ENCODE results near the gene IGFBP5.

DNA sequence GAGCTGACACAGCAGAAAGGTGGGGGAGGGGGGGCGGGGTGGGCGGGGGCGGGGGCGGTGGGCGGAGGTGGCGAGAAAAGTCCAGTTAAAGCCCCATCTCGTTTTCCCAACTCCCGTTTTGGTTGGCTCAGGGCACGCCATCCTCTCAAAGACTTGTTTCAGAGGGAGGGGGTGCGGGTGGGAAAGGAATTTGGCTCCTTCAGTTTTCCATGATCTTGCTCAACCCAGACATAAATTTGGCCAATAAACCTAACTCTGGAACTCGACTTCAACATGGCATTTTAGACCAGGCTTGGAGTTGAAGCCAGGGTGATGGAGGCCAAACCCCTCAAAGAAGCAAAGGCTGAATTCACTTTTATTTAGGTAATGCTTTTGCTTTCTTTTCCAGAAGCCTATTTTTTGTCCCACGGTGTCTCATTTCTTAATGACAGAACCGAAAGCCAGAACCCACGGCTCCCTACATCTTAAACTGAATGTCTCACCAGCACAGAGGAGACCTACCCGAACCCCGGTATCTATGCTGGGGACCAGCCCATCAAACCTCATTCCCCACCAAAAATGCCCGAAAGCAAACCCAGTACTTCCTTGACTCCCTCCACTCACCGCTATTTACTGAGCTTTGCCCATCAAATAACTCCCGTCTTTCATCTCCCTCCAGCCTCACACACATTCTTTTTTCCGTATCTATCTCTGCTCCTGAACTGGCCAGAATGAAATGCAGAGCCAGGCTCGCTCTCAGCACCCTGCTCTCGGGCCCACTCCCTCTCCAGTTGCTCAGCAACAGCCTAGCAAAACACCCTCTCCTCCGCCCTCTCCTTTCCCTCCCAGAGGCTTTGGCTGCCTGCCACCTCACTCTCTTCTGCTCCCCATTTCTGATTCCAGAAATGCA lies 4.3 kb downstream of the IGFBP5 start:
- TF ChIP-seq, protein P1, sequence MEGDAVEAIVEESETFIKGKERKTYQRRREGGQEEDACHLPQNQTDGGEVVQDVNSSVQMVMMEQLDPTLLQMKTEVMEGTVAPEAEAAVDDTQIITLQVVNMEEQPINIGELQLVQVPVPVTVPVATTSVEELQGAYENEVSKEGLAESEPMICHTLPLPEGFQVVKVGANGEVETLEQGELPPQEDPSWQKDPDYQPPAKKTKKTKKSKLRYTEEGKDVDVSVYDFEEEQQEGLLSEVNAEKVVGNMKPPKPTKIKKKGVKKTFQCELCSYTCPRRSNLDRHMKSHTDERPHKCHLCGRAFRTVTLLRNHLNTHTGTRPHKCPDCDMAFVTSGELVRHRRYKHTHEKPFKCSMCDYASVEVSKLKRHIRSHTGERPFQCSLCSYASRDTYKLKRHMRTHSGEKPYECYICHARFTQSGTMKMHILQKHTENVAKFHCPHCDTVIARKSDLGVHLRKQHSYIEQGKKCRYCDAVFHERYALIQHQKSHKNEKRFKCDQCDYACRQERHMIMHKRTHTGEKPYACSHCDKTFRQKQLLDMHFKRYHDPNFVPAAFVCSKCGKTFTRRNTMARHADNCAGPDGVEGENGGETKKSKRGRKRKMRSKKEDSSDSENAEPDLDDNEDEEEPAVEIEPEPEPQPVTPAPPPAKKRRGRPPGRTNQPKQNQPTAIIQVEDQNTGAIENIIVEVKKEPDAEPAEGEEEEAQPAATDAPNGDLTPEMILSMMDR (IDR thresholded peaks at IDR 0.05 in 2 of 3, conservative IDR thresholded peaks at IDR 0.05 in 1 of 3; ENCODE audit: control insufficient read depth in 2 of 3, extremely low read depth in 1 of 3, insufficient read depth in 1 of 3, low read depth in 3 of 3, low read length in 3 of 3), result no peak
- TF ChIP-seq EZH2 (IDR thresholded peaks at IDR 0.05; ENCODE audit: borderline replicate concordance, control insufficient read depth, low read depth, low read length) (peak; percentile 50; the same call in 1 of the 2 replicates), YY1 (IDR thresholded peaks at IDR 0.05; ENCODE audit: low read depth, low read length) (no peak), POLR2A (IDR thresholded peaks at IDR 0.05; ENCODE audit: low read depth, low read length) (no peak), SPI1 (IDR thresholded peaks at IDR 0.05; ENCODE audit: borderline replicate concordance, insufficient read depth, low read depth, low read length) (no peak), EP300 (IDR thresholded peaks at IDR 0.05; ENCODE audit: borderline replicate concordance in 1 of 2, control insufficient read depth in 1 of 2, low read depth in 2 of 2, low read length in 2 of 2) (no peak), POLR2AphosphoS5 (IDR thresholded peaks at IDR 0.05; ENCODE audit: low read length) (no peak), DPF2 (IDR thresholded peaks at IDR 0.05) (no peak)
- TF ChIP-seq, protein P2, sequence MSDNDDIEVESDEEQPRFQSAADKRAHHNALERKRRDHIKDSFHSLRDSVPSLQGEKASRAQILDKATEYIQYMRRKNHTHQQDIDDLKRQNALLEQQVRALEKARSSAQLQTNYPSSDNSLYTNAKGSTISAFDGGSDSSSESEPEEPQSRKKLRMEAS (IDR thresholded peaks at IDR 0.05; ENCODE audit: low read depth, low read length), result no peak

Measured in GM12878 (cell line).